NT2/D1 (cell line): Measurements from ENCODE around the gene CSE1L.

ENCODE experiments used
- YY1 ChIP-seq: IDR thresholded peaks from 2 replicates; pipeline ENCODE4 v1.6.1; 2011; ENCODE audit not compliant: insufficient read length, insufficient read depth
- ZNF274 ChIP-seq: IDR thresholded peaks from 2 replicates; pipeline ENCODE4 v1.6.1; 2011; ENCODE audit warnings: mild to moderate bottlenecking, low read depth, low read length

GRCh38 chr20:49097159-49097558 is 51.0 kb downstream of the CSE1L start:
- TF ChIP-seq ZNF274 (no peak), YY1 (no peak)
